Astrocyte (in vitro differentiated cells and primary cell): ENCODE data around the gene MARCHF9. TPM values are rescaled to one million over a fixed set of nuclear protein-coding genes. Genes with fewer than 3 reads are reported as not detected.

ENCODE experiments used
- DNase-seq: peaks from one replicate; pipeline ENCODE4 v3.0.0-alpha.2; 2010; ENCODE audit warnings: low read depth
- FAIRE-seq: peaks from 2 replicates; lab custom pipeline; 2011; peaks lifted over from hg19 to GRCh38; lab: Jason Lieb, UNC
- H2AFZ ChIP-seq: 2 replicates; pipeline ENCODE4 v1.6.0; 2012; ENCODE audit warnings: low read depth, low read length, inconsistent platforms
- H3K27ac ChIP-seq: 2 replicates; pipeline ENCODE4 v1.5.1; 2011; ENCODE audit warnings: low read depth, low read length, inconsistent platforms
- H3K27me3 ChIP-seq: 2 replicates; pipeline ENCODE4 v1.6.0; 2011; ENCODE audit warnings: low read length, inconsistent platforms; ENCODE audit not compliant: insufficient read depth
- H3K36me3 ChIP-seq: 2 replicates; pipeline ENCODE4 v1.5.1; 2011; ENCODE audit warnings: low read length, inconsistent platforms; ENCODE audit not compliant: insufficient read depth
- H3K4me1 ChIP-seq: 2 replicates; pipeline ENCODE4 v1.5.1; 2011; ENCODE audit warnings: low read length, inconsistent platforms; ENCODE audit not compliant: insufficient read depth
- H3K4me2 ChIP-seq: 2 replicates; pipeline ENCODE4 v1.6.0; 2012; ENCODE audit warnings: low read length, inconsistent platforms
- H3K4me3 ChIP-seq: 2 replicates; pipeline ENCODE4 v1.5.1; 2011; ENCODE audit warnings: low read depth, mild to moderate bottlenecking, low read length, inconsistent platforms; ENCODE audit not compliant: insufficient read depth
- H3K79me2 ChIP-seq: 2 replicates; pipeline ENCODE4 v1.6.0; 2012; ENCODE audit warnings: mild to moderate bottlenecking, low read length, inconsistent platforms; ENCODE audit not compliant: insufficient read depth
- H3K9ac ChIP-seq: 2 replicates; pipeline ENCODE4 v1.6.0; 2012; ENCODE audit warnings: mild to moderate bottlenecking, low read length, inconsistent platforms
- H3K9me3 ChIP-seq: 2 replicates; pipeline ENCODE4 v1.5.1; 2012; ENCODE audit warnings: low read depth, mild to moderate bottlenecking, low read length, inconsistent platforms; ENCODE audit not compliant: insufficient read depth
- H4K20me1 ChIP-seq: 2 replicates; pipeline ENCODE4 v1.6.0; 2012; ENCODE audit warnings: low read length, inconsistent platforms; ENCODE audit not compliant: insufficient read depth
- H3K27ac Mint-ChIP-seq: one replicate; pipeline ENCODE4 v1.8.0; 2021; ENCODE audit warnings: mild to moderate bottlenecking, mixed read lengths; ENCODE audit not compliant: unreplicated experiment
- H3K27me3 Mint-ChIP-seq: one replicate; pipeline ENCODE4 v1.8.0; 2021; ENCODE audit warnings: low read depth, mixed read lengths; ENCODE audit not compliant: unreplicated experiment
- H3K36me3 Mint-ChIP-seq: one replicate; pipeline ENCODE4 v1.8.0; 2021; ENCODE audit warnings: low read depth, mixed read lengths; ENCODE audit not compliant: unreplicated experiment
- H3K4me1 Mint-ChIP-seq: one replicate; pipeline ENCODE4 v1.8.0; 2021; ENCODE audit warnings: low read depth, mixed read lengths; ENCODE audit not compliant: unreplicated experiment
- H3K4me3 Mint-ChIP-seq: one replicate; pipeline ENCODE4 v1.8.0; 2021; ENCODE audit warnings: mild to moderate bottlenecking, moderate library complexity, mixed read lengths; ENCODE audit not compliant: unreplicated experiment
- H3K9me3 Mint-ChIP-seq: one replicate; pipeline ENCODE4 v1.8.0; 2021; ENCODE audit warnings: mild to moderate bottlenecking, mixed read lengths; ENCODE audit not compliant: unreplicated experiment
- EZH2 ChIP-seq: IDR thresholded peaks from 2 replicates; pipeline ENCODE4 v1.6.1; 2012; ENCODE audit warnings: mild to moderate bottlenecking, low read length, inconsistent platforms; ENCODE audit not compliant: insufficient read depth
- total RNA-seq: library from RNA; stranded (reverse); gene quantifications from 2 replicates; pipeline ENCODE4 v1.2.1, GENCODE V29; 2021
- TF ChIP-seq, protein P1 (sequence below): IDR thresholded peaks from 2 replicates; pipeline ENCODE4 v1.5.1; 2011; ENCODE audit warnings: low read depth, mild to moderate bottlenecking, inconsistent platforms, low read length, moderate library complexity; ENCODE audit not compliant: insufficient read depth

The MARCHF9 gene
- total RNA-seq, 1 donor from 2014 or later, result 13.0 TPM

DNA sequence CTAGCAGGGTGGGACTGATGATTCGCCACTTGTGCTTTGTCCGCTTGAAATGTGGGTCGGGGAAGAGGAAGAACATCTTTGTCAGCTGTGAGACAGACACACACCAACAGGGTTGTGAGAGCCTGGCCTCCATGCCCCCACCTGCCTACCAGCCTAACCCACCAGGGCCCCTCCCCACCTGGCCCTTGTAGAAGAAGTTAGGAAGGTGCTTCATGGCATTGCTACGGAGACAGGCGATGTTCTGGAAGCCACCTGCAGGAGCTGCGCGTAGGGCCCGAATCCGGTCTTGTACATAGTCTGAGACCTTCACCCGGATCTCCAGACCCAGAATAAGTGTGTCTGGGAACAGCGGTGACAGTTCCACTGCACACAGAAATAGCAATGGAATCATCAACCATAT is 14.7 kb downstream of the MARCHF9 start:
- no peaks in the 10 kb centered on the region for H3K9me3 Mint-ChIP-seq
- Histone ChIP-seq H3K9ac (no peak overlapping the region), H3K79me2 (peaks cover 16% of the 10 kb centered on the region), H3K4me2 (no peak overlapping the region), H3K9me3 (no peaks in the 10 kb centered on the region), H3K36me3 (no peaks in the 10 kb centered on the region), H3K4me1 (peaks cover 35% of the 10 kb centered on the region), H2AFZ (no peak overlapping the region), H3K27ac (no peak overlapping the region), H3K27me3 (peaks cover 24% of the 10 kb centered on the region), H3K4me3 (no peak overlapping the region), H4K20me1 (no peaks in the 10 kb centered on the region)
- H3K4me1 Mint-ChIP-seq, result peaks cover 11% of the 10 kb centered on the region
- H3K27me3 Mint-ChIP-seq, result peaks cover 28% of the 10 kb centered on the region
- FAIRE-seq, result no peak
- no peak for DNase-seq
- H3K36me3 Mint-ChIP-seq, result peaks cover 14% of the 10 kb centered on the region
- peak overlapping the region; percentile 58 for H3K4me3 Mint-ChIP-seq
- H3K27ac Mint-ChIP-seq, result no peak overlapping the region
- TF ChIP-seq, protein P1, sequence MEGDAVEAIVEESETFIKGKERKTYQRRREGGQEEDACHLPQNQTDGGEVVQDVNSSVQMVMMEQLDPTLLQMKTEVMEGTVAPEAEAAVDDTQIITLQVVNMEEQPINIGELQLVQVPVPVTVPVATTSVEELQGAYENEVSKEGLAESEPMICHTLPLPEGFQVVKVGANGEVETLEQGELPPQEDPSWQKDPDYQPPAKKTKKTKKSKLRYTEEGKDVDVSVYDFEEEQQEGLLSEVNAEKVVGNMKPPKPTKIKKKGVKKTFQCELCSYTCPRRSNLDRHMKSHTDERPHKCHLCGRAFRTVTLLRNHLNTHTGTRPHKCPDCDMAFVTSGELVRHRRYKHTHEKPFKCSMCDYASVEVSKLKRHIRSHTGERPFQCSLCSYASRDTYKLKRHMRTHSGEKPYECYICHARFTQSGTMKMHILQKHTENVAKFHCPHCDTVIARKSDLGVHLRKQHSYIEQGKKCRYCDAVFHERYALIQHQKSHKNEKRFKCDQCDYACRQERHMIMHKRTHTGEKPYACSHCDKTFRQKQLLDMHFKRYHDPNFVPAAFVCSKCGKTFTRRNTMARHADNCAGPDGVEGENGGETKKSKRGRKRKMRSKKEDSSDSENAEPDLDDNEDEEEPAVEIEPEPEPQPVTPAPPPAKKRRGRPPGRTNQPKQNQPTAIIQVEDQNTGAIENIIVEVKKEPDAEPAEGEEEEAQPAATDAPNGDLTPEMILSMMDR, result no peak

DNA sequence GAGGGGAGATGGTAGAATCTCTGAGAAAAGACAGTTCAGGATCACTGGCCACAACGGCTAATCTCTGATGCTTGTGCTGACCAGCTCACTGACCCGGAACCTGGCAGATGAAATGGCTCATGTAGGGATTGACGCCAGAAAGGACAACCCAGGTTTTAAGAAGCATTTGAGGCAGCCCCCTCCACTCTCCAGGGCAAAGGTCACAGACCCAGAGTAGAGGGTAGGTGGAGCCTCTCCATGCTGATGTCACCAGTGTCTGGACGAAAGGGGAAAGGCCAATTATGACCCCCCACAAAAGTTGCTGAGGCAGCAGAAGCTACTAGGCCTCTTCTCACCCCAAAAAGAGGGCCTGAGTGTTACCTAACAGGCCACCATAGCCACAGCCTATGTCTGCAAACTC is 15.8 kb downstream of the MARCHF9 start:
- Histone ChIP-seq H3K9me3 (no peaks in the 10 kb centered on the region), H2AFZ (no peak overlapping the region), H3K4me1 (peaks cover 24% of the 10 kb centered on the region), H3K27ac (no peak overlapping the region), H3K36me3 (peaks cover 2% of the 10 kb centered on the region), H3K4me3 (peak overlapping the region; percentile 85), H3K4me2 (peak overlapping the region; percentile 95), H3K27me3 (peaks cover 13% of the 10 kb centered on the region), H3K9ac (peak overlapping the region; percentile 97), H3K79me2 (peaks cover 16% of the 10 kb centered on the region), H4K20me1 (no peaks in the 10 kb centered on the region)
- peaks cover 16% of the 10 kb centered on the region for H3K36me3 Mint-ChIP-seq
- no peak for DNase-seq
- no peaks in the 10 kb centered on the region for H3K9me3 Mint-ChIP-seq
- TF ChIP-seq, protein P1, result no peak
- TF ChIP-seq EZH2, result no peak
- peak overlapping the region; percentile 26 for H3K27ac Mint-ChIP-seq
- no peak for FAIRE-seq
- peaks cover 17% of the 10 kb centered on the region for H3K27me3 Mint-ChIP-seq
- peak overlapping the region; percentile 76 for H3K4me3 Mint-ChIP-seq
- peaks cover 11% of the 10 kb centered on the region for H3K4me1 Mint-ChIP-seq

DNA sequence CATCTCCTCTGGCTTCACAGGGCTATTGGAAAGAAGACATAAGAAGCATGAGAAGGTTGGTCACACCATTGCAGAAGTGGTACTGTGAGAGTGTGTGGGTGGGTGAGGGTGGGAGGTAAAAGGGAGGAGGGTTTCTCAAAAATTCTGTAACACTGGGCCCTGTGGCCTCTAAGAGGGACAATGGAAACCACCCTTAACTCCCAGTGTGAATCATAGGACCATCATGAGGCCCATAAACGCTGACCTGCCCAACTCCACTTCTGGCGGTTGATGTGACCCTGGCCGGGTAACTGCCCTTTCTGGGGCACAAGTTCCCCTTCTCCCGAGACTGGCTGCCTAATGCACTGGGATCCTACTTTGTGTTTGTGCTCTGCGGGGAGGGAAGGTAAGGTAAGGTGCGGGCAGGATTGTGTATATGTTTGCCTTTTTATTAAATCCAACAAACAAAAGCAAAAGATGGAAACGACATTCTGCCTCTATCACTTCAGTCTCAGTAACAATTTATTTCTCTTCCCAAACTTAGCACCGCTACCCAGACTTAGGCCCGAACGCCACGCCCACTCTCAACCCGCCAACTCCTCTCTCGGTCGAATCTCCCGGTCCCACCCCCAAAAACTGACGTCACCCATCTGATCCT is 16.5 kb downstream of the MARCHF9 start:
- H3K36me3 ChIP-seq, result peaks cover 2% of the 10 kb centered on the region
- no peak for FAIRE-seq
- TF ChIP-seq, protein P1, result no peak
- TF ChIP-seq EZH2, result no peak
- peak overlapping the region; percentile 85 for H3K4me3 ChIP-seq
- peak overlapping the region; percentile 86 for H3K4me3 Mint-ChIP-seq
- H3K27ac ChIP-seq, result peak overlapping the region; percentile 96
- H3K36me3 Mint-ChIP-seq, result peaks cover 18% of the 10 kb centered on the region
- peak overlapping the region; percentile 95 for H3K4me2 ChIP-seq
- no peaks in the 10 kb centered on the region for H4K20me1 ChIP-seq
- H3K27me3 ChIP-seq, result peaks cover 6% of the 10 kb centered on the region
- peak overlapping the region; percentile 97 for H2AFZ ChIP-seq
- peak overlapping the region; percentile 97 for H3K9ac ChIP-seq
- H3K4me1 ChIP-seq, result peaks cover 18% of the 10 kb centered on the region
- H3K79me2 ChIP-seq, result peaks cover 16% of the 10 kb centered on the region
- no peaks in the 10 kb centered on the region for H3K9me3 Mint-ChIP-seq
- H3K27ac Mint-ChIP-seq, result peak overlapping the region; percentile 99
- no peaks in the 10 kb centered on the region for H3K9me3 ChIP-seq
- peak; percentile 86 for DNase-seq
- H3K27me3 Mint-ChIP-seq, result peaks cover 15% of the 10 kb centered on the region
- H3K4me1 Mint-ChIP-seq, result peaks cover 9% of the 10 kb centered on the region
